Fibroblast of lung (primary cell): ENCODE measurements around the gene LHFPL6. TPM values are rescaled to one million over a fixed set of nuclear protein-coding genes. Genes with fewer than 3 reads are reported as not detected.

ENCODE experiments used
- DNase-seq, 2 donors: peaks; one replicate each; pipeline versions ENCODE4 v3.0.0 to v3.0.0-alpha.2; 2010; ENCODE audit warnings: low read depth in 2 of 2
- H2AFZ ChIP-seq: 2 replicates; pipeline ENCODE4 v1.5.1; 2012; ENCODE audit warnings: low read length, control low read depth, inconsistent platforms
- H3K27ac ChIP-seq: 2 replicates; pipeline ENCODE4 v1.5.1; 2011; ENCODE audit warnings: low read length, control low read depth; ENCODE audit not compliant: insufficient read depth
- H3K27me3 ChIP-seq: 2 replicates; pipeline ENCODE4 v1.5.1; 2011; ENCODE audit warnings: mild to moderate bottlenecking, low read length; ENCODE audit not compliant: control insufficient read depth, insufficient read depth
- H3K36me3 ChIP-seq: 2 replicates; pipeline ENCODE4 v1.5.1; 2011; ENCODE audit warnings: low read length; ENCODE audit not compliant: control insufficient read depth, insufficient read depth
- H3K4me1 ChIP-seq: 2 replicates; pipeline ENCODE4 v1.5.1; 2011; ENCODE audit warnings: low read length; ENCODE audit not compliant: control insufficient read depth, insufficient read depth; ENCODE audit errors: extremely low read depth
- H3K4me2 ChIP-seq: 2 replicates; pipeline ENCODE4 v1.5.1; 2011; ENCODE audit warnings: low read length, control low read depth; ENCODE audit not compliant: insufficient read depth; ENCODE audit errors: extremely low read depth
- H3K4me3 ChIP-seq, 4 experiments: fragments of 200-600 bp in 1 of 4; sonication (generic) in 1 of 4; replicated peaks in 1 of 4; 2 replicates each; pipeline ENCODE4 v1.5.1; 2011 to 2016; ENCODE audit warnings: low read length in 4 of 4, low read depth in 3 of 4, mild to moderate bottlenecking in 3 of 4, control low read depth in 2 of 4, inconsistent platforms in 1 of 4, mixed read lengths in 1 of 4; ENCODE audit not compliant: insufficient read depth in 1 of 4; ENCODE audit errors: control extremely low read depth in 1 of 4
- H3K79me2 ChIP-seq: 2 replicates; pipeline ENCODE4 v1.5.1; 2012; ENCODE audit warnings: mild to moderate bottlenecking, low read length, inconsistent platforms; ENCODE audit not compliant: control insufficient read depth, insufficient read depth
- H3K9ac ChIP-seq: 2 replicates; pipeline ENCODE4 v1.5.1; 2011; ENCODE audit warnings: mild to moderate bottlenecking, low read length, control low read depth; ENCODE audit not compliant: insufficient read depth
- H3K9me3 ChIP-seq: 2 replicates; pipeline ENCODE4 v1.5.1; 2012; ENCODE audit warnings: low read depth, low read length; ENCODE audit not compliant: control insufficient read depth, insufficient read depth
- H4K20me1 ChIP-seq: 2 replicates; pipeline ENCODE4 v1.5.1; 2011; ENCODE audit warnings: low read length; ENCODE audit not compliant: control insufficient read depth, insufficient read depth; ENCODE audit errors: extremely low read depth
- CTCF ChIP-seq, 2 donors: IDR thresholded peaks in 1 of 2; conservative IDR thresholded peaks in 1 of 2; 1 replicate in 1 of 2; 2 replicates in 1 of 2; pipeline ENCODE4 v1.5.1; 2011 to 2012; ENCODE audit warnings: low read length in 2 of 2, control low read depth in 1 of 2, inconsistent platforms in 1 of 2, low read depth in 1 of 2, mild to moderate bottlenecking in 1 of 2
- EZH2 ChIP-seq: IDR thresholded peaks from 2 replicates; pipeline ENCODE4 v1.5.1; 2012; ENCODE audit warnings: low read length, control low read depth, mild to moderate bottlenecking; ENCODE audit errors: missing control alignments
- polyA plus RNA-seq, 2 donors: library from polyadenylated mRNA; depleted of rRNA in 1 of 2; stranded (reverse) in 1 of 2; unstranded in 1 of 2; fragments of >200 nt; gene quantifications; 2 replicates each; pipeline ENCODE4 v1.2.1, GENCODE V29; 2011 to 2012; ENCODE audit warnings: missing spikeins in 1 of 2
- total RNA-seq: library from RNA; depleted of rRNA; stranded (reverse); fragments of >200 nt; gene quantifications from 2 replicates; pipeline ENCODE4 v1.2.1, GENCODE V29; 2014

The LHFPL6 gene
- total and polyA plus RNA-seq, 2 donors (not counting 1 experiment from before 2014, with no cell fraction given) = 42.4 to 86.8 TPM

- no peak overlapping the region for H2AFZ ChIP-seq
- no peaks in the 10 kb centered on the region for H3K9me3 ChIP-seq
- no peak overlapping the region for H3K4me2 ChIP-seq
- no peak overlapping the region for H3K27ac ChIP-seq
- H3K36me3 ChIP-seq = no peaks in the 10 kb centered on the region
- no peaks in the 10 kb centered on the region for H4K20me1 ChIP-seq
- H3K79me2 ChIP-seq = no peaks in the 10 kb centered on the region
- no peak overlapping the region for H3K4me3 ChIP-seq
- no peaks in the 10 kb centered on the region for H3K27me3 ChIP-seq
- peak; percentile 47 to 72 for DNase-seq
- H3K4me1 ChIP-seq = peaks cover under 1% of the 10 kb centered on the region
- H3K9ac ChIP-seq = no peak overlapping the region
- TF ChIP-seq CTCF (conservative IDR thresholded peaks at IDR 0.05 in 1 of 2, IDR thresholded peaks at IDR 0.05 in 1 of 2; ENCODE audit: low read depth in 1 of 2, low read length in 2 of 2) = peak; percentile 61 to 70
- TF ChIP-seq EZH2 = no peak
Observed at GRCh38 chr13:39415008-39415802, 187.8 kb downstream of the LHFPL6 start.

- TF ChIP-seq EZH2 = no peak
- no peak for TF ChIP-seq CTCF (conservative IDR thresholded peaks at IDR 0.05 in 1 of 2, IDR thresholded peaks at IDR 0.05 in 1 of 2; ENCODE audit: low read depth in 1 of 2, low read length in 2 of 2)
- Histone ChIP-seq H3K36me3 (no peaks in the 10 kb centered on the region), H3K27ac (no peak overlapping the region), H3K9me3 (no peaks in the 10 kb centered on the region), H2AFZ (no peak overlapping the region), H3K27me3 (no peaks in the 10 kb centered on the region), H3K9ac (no peak overlapping the region), H3K4me3 (no peak overlapping the region), H3K4me2 (no peak overlapping the region), H4K20me1 (no peaks in the 10 kb centered on the region), H3K79me2 (no peaks in the 10 kb centered on the region), H3K4me1 (peaks cover 2% of the 10 kb centered on the region)
- DNase-seq = no peak
Observed at GRCh38 chr13:39414339-39414738, 188.7 kb downstream of the LHFPL6 start.

DNA sequence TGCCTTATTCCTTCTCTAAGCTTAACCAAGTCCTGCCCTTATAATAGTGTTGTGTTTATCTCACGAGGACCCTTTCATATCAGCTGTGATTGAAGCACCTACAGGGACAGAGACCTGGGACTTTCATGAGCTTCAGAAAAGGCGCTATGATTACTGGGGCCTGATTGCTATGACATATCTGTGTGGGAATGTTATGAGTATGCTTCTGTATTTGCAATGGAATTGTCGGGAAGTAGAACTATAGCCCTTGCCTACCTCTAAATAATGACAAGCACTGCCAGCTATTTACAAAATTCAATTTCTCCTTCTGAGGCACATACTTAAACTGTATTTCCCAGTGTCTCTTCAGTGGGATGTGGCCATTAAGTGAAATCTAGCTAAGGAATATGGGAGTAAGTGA lies 191.5 kb downstream of the LHFPL6 start:
- H3K4me2 ChIP-seq = no peak overlapping the region
- H4K20me1 ChIP-seq = no peaks in the 10 kb centered on the region
- TF ChIP-seq CTCF (conservative IDR thresholded peaks at IDR 0.05 in 1 of 2, IDR thresholded peaks at IDR 0.05 in 1 of 2; ENCODE audit: low read depth in 1 of 2, low read length in 2 of 2) = no peak
- TF ChIP-seq EZH2 = no peak
- H3K27ac ChIP-seq = no peak overlapping the region
- H3K36me3 ChIP-seq = no peaks in the 10 kb centered on the region
- H3K79me2 ChIP-seq = no peaks in the 10 kb centered on the region
- H3K9me3 ChIP-seq = no peaks in the 10 kb centered on the region
- no peak overlapping the region for H2AFZ ChIP-seq
- no peak overlapping the region for H3K4me3 ChIP-seq
- peak in 1 of 2 donors; percentile 50 for DNase-seq
- H3K27me3 ChIP-seq = no peaks in the 10 kb centered on the region
- peaks cover 2% of the 10 kb centered on the region for H3K4me1 ChIP-seq
- no peak overlapping the region for H3K9ac ChIP-seq
